Posterior vena cava (tissue), 2 donors: ENCODE data around the gene MFAP5. TPM values are rescaled to one million over a fixed set of nuclear protein-coding genes. Genes with fewer than 3 reads are reported as not detected.
A peak's percentile ranks its signal among the peaks of the same experiment; 100 is the strongest.

Experiments
- DNase-seq: peaks from one replicate; pipeline ENCODE4 v3.0.0-alpha.2; 2020; ENCODE audit warnings: low spot score
- intact Hi-C, 2 donors: fragments of 100-400 bp; cut with DNase I; formaldehyde crosslinking; loops; one replicate each; pipeline versions ENCODE4 v1.14.1 to v1.14.2; 2022 to 2023
- long read RNA-seq, 2 donors: library from polyadenylated mRNA; unstranded; transcript quantifications; one replicate each; pipeline ENCODE4 v2.0.0, GENCODE V29; 2020 to 2021
- total RNA-seq, 2 donors: library from RNA; stranded (reverse); fragmentation: NEBNext Ultra II Directional; extraction: Animal tissue kit (Norgen Biotek cat#: 25700); gene quantifications; one replicate each; pipeline ENCODE4 v1.2.1, GENCODE V29; 2021
- donor health status: DM: yes; HTN: yes; CAD: no.
- donor health status: DM: yes; HTN: yes; CAD: no.

MFAP5 gene, protein sequence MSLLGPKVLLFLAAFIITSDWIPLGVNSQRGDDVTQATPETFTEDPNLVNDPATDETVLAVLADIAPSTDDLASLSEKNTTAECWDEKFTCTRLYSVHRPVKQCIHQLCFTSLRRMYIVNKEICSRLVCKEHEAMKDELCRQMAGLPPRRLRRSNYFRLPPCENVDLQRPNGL
- 100 to 1,000 TPM in 1 of 2 donors, 10 to 100 TPM in 1; 61.0 to 362 TPM for total RNA-seq
- long read RNA-seq, donor 1, transcript MFAP5-202 (9 exons, 1,195 nt), result minor isoform, 9 of 58 reads
- long read RNA-seq, donor 1, transcript MFAP5-201 (10 exons, 2,845 nt), result major isoform, 29 of 58 reads
- long read RNA-seq, donor 1, partial matches to known transcripts, result 2 of 58 reads
- long read RNA-seq, donor 1, other reads (novel, unspliced or antisense), result 17 of 58 reads
- long read RNA-seq, donor 2, partial matches to known transcripts, result 1 of 10 reads
- long read RNA-seq, donor 2, other reads (novel, unspliced or antisense), result 2 of 10 reads

DNA sequence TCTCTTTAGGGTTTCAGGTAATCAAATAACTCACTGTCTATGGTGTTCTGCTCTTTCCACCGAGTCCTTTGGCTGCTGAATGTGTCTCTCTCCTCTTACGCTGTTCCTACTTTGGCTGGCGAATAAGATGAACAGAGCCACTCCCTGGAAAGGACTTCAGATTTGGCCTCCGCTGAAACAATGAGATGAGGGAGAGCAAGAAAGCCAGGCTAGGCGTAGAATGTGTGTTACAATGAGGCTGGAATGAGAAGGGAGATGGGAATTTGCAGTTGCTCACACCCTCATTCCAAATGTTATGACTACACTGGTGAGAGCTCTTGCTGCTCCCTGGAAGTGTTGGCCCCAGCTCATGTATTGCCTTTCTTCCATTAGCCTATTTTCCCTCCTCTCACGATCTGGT, at the start of gene MFAP5:
TSS of gene MFAP5 (minus strand) at position 234 of the 400 bp plus-strand sequence. CDS start 722 bp downstream, outside the sequence.
- intact Hi-C loops, result no loop called here
- no peak for DNase-seq

DNA sequence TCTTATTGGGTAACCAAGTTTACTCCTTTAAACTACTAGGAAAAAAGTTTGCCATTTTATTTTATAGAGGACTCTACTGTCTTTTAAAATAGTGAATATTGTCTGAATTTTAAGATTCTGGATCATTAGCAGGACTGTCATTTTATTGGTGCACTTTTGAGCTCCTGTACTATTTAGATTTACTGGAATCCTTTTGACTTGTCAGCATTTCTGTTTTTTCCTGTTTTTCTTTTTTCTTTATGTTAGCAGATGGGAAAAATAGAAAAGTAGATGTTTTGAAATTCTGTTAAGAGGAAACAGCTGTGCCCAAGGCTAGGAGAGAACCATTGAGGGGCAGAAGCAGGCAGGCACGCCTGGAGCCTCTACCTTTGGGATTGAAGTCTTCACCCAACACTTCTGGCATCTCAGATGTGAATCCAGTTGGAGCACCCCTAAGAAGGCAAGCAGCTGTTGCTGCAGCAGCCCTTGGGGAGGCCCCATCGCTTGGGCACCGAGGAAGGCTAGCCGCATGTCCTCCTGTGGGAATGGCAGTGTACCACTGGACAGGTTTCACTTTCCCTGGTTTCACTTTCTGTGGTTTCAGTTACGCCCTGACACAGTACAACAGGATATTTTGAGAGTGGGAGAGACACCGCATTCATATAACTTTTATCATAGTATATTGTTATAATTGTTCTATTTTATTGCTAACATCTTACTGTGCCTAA, 46.7 kb upstream of the MFAP5 start:
- no peak for DNase-seq

DNA sequence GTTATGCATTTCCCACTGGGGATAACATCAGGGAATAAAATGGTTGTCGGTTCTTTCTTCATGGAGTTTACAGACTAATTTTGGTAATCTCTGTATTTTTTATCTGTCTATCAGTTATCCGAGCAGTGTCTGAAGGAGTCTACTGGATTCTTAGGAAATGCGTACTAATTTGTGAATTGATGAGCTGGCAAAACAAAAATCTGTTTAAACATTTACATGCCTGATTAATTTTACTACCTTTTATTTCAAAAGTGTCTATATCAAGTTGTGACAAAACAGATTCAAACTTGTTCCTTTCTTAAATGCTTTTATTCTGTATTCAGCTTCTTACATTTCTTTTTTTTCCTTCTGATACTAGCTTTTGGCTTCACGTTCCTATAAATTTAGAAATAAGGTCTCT, 39.5 kb upstream of the MFAP5 start:
- intact Hi-C loops, result loop anchor here in 1 of 2 donors (10.0 kb wide), 1 partner anchor 53 kb away; no protein-coding TSS in a partner anchor
- DNase-seq, result no peak

More for the DNA sequence above, 46.7 kb upstream of the MFAP5 start:
- intact Hi-C loops, result loop anchor here in 1 of 2 donors (10.0 kb wide), 1 partner anchor 46 kb away; no protein-coding TSS in a partner anchor

DNA sequence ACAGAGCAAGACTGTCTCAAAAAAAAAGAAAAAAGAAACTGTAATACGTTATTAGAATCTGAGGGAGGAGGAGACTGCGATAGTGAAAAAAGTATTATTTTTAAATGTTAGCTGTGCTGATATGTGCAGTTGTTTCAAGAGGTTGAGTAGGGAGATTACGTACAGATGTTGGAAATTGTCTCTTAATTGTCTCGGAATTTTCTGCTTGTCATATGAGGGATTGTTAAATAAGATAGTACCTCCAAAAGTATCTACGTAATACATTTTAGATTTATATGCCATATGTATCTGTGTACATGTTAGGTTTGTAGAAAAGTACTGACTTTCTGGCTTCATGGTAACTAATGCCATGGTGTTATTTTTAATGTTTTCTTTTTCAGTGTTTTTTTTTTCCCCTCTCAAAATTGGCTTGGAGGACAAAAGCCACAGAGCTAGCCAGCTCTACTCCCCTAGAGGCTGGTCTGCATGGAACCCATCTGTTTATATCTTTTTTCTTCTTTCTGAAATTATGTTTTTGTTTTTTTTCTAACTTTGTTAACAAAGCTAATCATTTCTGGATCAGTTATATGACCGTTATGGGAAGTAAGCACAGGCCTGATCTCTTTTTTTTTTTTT, 38.5 kb upstream of the MFAP5 start:
- intact Hi-C loops, result loop anchor here in 1 of 2 donors (10.0 kb wide), 1 partner anchor 54 kb away; no protein-coding TSS in a partner anchor
- DNase-seq, result no peak

DNA sequence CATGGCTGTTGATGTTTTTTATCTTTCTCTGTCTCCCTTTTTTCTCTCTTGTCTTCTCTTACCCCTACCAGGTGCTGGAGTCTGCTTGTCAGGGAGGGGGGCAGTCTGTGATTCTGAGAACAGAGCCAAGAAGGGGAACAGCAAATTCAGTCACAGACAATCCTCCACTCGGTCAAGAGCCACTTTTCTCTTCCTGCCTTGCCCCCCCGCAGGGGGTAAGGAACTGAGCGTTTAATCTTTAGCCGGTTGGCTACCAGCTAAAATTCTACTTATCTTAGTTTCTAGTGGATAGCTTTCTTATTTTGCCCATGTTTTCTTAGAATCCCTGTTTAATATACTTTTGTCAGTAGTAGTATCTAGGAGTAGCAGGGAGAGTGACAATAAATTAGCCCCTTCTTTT, 37.1 kb upstream of the MFAP5 start:
- intact Hi-C loops, result loop anchor here in 1 of 2 donors (10.0 kb wide), 1 partner anchor 55 kb away; no protein-coding TSS in a partner anchor
- DNase-seq, result no peak

DNA sequence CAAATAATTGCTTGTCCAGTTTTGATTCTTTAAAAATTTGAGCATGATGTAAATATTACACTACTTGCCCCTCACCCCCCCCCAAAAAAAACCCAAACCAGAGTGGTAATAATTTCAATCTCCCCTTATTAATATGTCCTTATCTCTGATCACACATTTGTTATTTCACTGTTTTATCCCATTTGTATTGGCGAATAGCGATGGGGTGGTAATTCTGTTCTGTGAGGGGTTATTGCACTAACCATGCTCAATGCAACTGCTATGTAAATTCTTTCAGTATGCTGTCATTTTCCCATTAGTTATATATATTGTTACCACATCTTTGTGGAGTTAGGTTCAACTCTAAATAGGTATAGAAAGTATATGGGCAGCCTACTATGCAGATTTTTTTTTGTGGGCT, 36.3 kb upstream of the MFAP5 start:
- intact Hi-C loops, result no loop called here
- no peak for DNase-seq

DNA sequence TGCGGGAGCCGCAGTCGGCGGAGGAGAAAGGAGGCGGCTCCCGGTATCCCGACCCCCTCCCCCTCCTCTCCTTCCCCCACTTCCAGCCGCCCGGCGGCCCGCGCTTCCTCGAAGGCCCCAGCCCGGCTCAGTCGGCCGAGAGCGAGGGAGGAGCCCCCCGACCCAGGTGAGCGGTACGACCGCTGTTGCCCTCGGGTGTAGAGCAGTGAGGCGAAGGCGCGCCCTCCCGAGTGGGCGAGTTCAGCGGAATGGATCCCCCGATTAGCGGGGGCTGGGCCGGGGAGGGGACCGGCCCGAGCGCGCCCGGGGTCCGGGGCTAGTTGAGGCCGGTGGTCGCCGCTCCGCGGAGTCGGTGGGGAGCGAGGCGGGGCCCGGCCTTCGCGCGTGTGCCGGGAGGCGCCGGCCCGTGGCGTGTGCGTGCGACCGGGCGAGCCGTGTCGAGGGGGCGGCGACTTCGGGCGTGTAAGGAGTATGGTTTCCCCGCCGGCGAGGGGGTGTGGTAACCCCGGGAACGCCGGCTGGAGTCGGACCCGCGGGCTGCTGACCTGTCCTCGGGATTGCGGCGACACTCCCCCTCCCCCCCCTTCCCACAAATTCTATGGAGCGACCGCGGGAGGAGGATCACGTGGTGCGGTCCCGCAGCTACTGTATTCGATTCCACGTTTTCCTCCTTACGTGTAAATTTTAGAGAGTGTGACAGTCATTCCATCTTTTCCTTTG, 35.7 kb upstream of the MFAP5 start:
- DNase-seq, result peak; percentile 91
- intact Hi-C loops, result no loop called here

DNA sequence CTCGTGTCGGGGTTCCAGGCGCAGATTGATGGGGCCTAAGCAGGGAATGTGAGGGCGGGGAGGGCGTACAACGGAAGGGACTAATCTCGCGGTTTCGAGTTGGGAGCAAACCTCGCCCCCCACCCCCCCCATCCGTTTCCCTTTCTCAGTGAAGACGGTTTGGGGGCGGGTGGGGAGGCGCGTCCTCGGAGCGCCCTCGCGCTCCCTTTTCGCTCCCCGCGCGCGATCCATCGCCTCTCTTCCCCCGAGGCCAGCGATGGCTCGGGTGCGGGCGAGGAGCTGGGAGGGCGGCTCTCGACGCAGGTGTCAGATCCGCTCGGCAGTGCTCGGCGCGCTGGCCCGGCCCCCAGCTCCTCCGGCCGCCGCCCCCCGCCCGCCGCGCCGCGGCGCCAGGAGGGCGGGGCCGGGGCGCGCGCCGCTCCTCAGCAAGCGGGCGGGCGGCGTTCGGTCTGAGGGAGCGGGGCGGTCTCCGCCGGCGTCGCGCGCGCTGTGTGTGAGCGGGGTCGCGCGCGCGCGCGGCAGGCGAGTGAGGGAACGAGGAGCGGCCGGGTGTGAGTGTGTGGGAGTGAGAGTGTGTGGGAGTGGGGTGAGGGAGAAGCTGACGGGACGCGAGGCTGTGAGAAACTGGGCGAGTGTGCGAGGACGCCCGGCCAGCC, 35.0 kb upstream of the MFAP5 start, which contains the start of gene RIMKLB:
TSS of gene RIMKLB (plus strand) at position 516 of the 656 bp plus-strand sequence. CDS start 15,876 bp downstream, outside the sequence.
- intact Hi-C loops, result no loop called here
- DNase-seq, result peak; percentile 95

DNA sequence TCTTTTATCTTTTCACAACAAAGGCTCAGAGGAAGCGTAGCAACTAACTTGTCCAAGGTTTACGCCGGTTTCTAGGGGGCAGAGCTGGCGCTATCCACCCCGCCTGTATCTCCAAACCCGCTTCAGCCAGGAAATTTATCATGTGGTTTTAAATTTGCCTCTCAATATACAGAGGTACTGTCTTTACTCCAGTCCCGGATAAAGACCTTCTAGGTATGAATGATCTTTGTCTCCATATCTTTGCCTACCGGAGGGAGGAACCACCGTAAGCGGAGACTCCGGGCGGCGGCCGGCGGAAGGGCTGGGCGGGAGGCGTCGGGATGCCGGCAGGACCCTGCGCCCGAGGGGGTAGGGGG, 34.5 kb upstream of the MFAP5 start:
- DNase-seq, result no peak

DNA sequence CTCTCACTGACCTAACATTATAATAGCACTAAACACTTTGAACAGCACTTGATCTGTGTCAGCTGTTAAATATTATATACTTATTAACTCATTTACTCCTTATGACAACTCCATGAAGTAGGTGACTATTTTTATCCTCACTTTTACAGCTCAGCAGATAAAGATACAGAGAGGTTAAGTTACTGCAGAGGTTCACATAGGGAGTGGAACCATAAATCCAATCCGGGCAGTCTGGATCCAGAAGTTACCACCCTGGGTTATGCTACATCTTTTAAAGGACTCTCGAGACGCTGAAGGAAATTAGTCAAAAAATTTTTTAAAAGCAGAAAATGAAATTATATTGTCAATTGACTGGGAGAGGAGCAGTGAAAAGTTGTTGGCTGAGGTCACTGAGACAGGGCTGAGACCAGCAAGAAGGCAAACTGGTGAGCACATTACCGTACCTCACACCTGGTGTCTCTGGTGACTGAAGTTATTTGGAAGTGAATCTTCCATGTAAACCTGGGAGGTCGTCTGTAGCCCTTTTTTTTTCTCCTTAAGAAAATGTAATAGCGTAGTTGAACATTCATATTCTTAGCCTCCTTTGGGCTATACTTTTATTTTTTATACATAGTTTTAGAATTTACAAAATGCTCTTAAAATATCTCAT, 33.9 kb upstream of the MFAP5 start:
- no peak for DNase-seq
- intact Hi-C loops, result no loop called here

More for the DNA sequence above, 34.5 kb upstream of the MFAP5 start:
- intact Hi-C loops, result no loop called here

DNA sequence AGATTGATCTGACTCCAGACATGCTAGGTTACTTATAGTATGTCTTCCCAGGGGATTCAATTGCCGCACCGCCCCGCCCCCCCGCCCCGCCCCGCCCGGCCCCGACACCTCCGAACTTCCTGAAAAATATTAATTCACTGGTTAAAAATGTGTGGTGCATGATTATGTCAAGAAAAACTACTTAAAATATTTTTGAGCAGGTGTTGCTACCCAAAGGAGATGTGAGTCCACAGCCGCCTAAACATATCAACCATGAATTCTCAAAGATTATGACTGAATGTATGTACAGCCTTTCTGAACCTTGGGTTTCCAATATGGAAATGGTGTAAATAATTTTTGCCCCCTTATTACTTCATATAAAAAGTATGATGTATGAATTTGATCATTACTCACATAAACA, 32.5 kb upstream of the MFAP5 start:
- no peak for DNase-seq
- intact Hi-C loops, result no loop called here

DNA sequence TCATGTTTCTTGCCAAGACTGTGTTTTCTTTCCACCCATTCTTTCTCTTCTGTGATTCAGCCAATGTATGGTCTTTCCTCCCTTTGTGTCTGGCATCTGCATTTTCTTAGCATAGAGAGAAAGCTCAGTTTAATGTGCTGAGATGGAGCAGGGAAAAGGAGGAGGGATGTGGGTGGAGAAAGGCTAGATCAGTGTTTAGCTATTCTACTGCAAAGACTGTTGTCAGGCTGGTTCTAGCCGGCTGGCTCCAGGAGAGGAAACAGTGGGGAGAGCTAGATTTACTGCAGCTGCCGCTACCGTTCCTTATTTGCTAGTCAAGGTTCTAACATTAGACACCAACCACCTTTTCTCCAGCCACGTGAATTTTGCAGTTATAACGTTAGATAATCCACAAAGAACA, 29.9 kb upstream of the MFAP5 start:
- intact Hi-C loops, result no loop called here
- no peak for DNase-seq

DNA sequence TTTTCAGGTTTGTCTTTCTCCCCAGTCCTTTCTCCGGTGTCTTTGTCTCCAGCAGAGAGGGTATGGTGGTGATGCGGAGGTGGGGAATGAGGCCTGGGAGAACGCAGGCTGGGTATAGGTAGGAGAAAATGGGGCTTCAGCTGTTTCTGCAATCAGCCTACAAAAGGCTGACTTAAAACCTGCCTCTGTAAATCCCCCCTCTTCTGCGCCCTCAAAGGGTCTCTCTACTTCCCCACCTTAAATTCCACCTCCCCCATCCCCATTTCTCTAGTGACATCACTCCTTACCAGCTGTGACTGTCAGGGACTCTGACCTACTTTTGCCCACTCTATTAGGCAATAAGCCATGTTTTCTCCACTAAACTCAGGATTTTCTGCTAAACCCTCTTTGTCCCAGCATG, 27.1 kb upstream of the MFAP5 start:
- no peak for DNase-seq
- intact Hi-C loops, result loop anchor here in 1 of 2 donors (10.0 kb wide), 1 partner anchor 135 kb away; the partner anchor contains the start of gene A2ML1

DNA sequence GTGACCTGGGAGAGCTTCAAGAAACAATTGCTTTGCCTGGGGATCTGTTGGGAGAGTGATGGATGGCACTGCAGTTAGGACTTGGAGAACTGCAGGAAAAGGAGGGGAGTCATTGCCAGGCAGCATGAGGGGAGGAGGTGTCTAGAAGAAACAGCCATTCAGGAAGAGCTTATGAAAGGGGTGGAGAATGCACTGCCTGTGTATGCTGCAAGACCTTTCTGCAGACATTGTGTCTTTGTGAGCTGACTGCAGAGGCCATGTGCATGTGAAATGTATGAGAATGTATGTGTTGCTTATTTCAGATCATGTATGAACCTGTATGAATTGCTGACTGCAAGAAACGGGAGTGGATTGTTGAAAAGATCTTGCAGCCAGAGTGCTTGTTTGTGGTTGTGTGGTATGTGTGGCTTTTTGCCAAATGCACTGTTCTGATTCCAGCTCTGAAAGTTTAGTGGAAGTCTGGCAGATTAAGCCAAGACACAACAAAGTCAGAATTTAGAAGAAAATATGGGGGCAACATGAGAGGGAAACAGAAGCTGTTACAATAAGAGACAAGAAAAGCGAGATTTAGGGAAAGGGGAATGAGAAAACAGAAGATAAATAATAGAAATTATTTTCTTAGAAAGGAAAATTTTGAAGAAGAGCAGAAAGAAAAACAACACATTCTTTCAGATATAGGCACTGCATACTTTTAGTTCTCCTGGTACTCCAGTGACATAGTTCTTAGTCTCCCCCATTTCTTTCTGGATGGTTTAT, 25.4 kb upstream of the MFAP5 start:
- no peak for DNase-seq
- intact Hi-C loops, result loop anchor here in 1 of 2 donors (10.0 kb wide), 1 partner anchor 137 kb away; the partner anchor contains the start of gene A2ML1

DNA sequence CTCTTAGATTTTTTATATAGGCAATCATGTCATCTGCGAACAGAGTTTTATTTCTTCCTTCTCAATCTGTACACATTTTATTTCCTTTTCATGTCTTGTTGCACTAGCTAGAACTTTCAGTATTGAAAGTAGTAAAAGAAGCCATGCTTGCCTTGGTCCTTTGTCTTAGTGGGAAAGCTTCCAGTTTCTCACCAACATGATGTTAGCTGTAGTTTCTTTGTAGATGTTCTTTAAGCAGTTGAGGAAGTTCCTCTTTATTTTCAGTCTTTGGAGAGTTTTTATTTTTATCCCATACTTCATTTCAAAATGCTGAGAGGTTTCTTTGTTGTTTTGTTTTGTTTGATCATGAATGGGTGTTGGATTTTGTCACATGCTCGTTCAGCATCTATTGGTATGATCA, 22.4 kb upstream of the MFAP5 start:
- intact Hi-C loops, result loop anchor here in 1 of 2 donors (10.0 kb wide), 1 partner anchor 140 kb away; the partner anchor contains the start of gene A2ML1
- DNase-seq, result no peak

DNA sequence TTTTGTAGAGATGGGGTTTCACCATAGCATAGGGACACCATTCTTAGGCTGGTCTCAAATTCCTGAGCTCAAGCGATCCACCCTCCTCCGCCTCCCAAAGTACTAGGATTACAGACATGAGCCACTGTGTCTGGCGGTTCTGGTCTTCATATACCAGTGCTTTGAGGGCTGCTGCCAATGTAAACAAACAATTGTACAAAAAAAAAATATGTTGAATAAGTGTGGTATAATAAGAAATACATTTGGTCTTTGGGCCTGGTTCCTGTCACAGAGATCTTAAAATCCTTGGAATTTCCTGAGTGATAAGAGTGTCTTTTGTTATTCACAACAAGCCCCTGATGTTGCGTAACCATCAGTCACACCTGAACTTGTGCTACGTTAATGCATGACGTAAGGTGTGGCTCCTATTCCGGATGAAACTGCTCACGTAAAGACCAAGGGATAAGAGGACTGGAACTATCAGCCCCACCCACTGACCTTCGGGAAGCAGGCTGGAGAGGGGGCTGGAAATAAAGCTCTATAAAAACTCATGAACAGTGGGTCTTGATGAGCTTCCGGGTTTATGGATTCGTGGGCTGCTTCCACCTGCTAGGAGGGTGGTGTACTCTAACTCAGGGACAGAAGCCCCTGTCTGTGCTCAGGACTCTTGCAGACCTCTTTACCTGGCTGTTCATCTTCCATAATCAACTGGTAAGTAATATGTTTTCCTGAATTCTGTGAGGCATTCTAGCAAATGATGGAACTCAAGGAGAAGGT, 18.7 kb upstream of the MFAP5 start:
- no peak for DNase-seq
- intact Hi-C loops, result loop anchor here (5.0 to 10.0 kb wide), 2 partner anchors 141 to 143 kb away; partner anchors contain the start of gene A2ML1 (in 2 of the 2)
